HCT116 (cell line): ENCODE data around the gene PCNT. TPM values are rescaled to one million over a fixed set of nuclear protein-coding genes. Genes with fewer than 3 reads are reported as not detected.

ENCODE experiments used
- ATAC-seq: fragments of 200-7000 bp; cut with Tn5 transposase; 2 replicates; pipeline ENCODE4 v1.9.1; 2020; ENCODE audit warnings: mild to moderate bottlenecking, moderate library complexity
- BruUV-seq: library from RNA; stranded (reverse); fragments of 400-500 nt; replicated peaks from 2 replicates; lab custom pipeline; 2021; lab: Mats Ljungman, UMichigan
- CTCF ChIA-PET: fragments of 300-600 bp; sonication (Branson Sonifier 250); formaldehyde crosslinking; loops from one replicate; lab custom pipeline; 2021; ENCODE audit warnings: antibody characterized with exemption; lab: Charles Lee
- POLR2A ChIA-PET: fragments of 300-600, 350-600 bp; sonication (Branson Sonifier 250); formaldehyde crosslinking; loops from one replicate; lab custom pipeline; 2021; ENCODE audit warnings: antibody characterized with exemption; lab: Charles Lee
- RAD21 ChIA-PET, 2 experiments: fragments of 300-600 bp; sonication (Branson Sonifier 250); formaldehyde crosslinking; loops; one replicate each; lab custom pipeline; 2023; ENCODE audit warnings: low total read pairs in 2 of 2; ENCODE audit not compliant: uncharacterized antibody in 2 of 2, unreplicated experiment in 2 of 2, low non-redundant PET in 1 of 2; lab: Charles Lee
- DNase-seq: peaks from one replicate; pipeline ENCODE4 v3.0.0-alpha.2; 2010; ENCODE audit warnings: low read depth, low spot score
- H2AFZ ChIP-seq: fragments of 200-600 bp; shearing (Covaris generic), sonication (generic); 2 replicates; pipeline ENCODE4 v1.6.1; 2017; ENCODE audit warnings: low read depth, mixed run types, mixed read lengths, antibody characterized with exemption, low read length; ENCODE audit not compliant: poor library complexity, severe bottlenecking
- H3K27ac ChIP-seq: 2 replicates; pipeline ENCODE4 v1.5.1; 2012; ENCODE audit warnings: low read depth, low read length
- H3K27me3 ChIP-seq: fragments of 200-600 bp; sonication (generic); 2 replicates; pipeline ENCODE4 v1.6.1; 2016; ENCODE audit warnings: mixed run types, low read length, mixed read lengths; ENCODE audit not compliant: insufficient read depth
- H3K36me3 ChIP-seq, 2 experiments: fragments of 200-500 bp in 1 of 2; fragments of 200-600 bp in 1 of 2; sonication (Bioruptor generic) in 1 of 2; sonication (generic) in 1 of 2; 2 replicates each; pipeline versions ENCODE4 v1.5.1 to v1.6.1; 2014 to 2016; ENCODE audit warnings: low read length in 2 of 2, inconsistent platforms in 1 of 2, mixed read lengths in 1 of 2, mixed run types in 1 of 2; ENCODE audit not compliant: insufficient read depth in 2 of 2, control insufficient read depth in 1 of 2
- H3K4me1 ChIP-seq, 2 experiments: fragments of 200-600 bp in 1 of 2; sonication (generic) in 1 of 2; 2 replicates each; pipeline versions ENCODE4 v1.5.1 to v1.6.1; 2012 to 2017; ENCODE audit warnings: low read length in 2 of 2, inconsistent platforms in 1 of 2, mild to moderate bottlenecking in 1 of 2, mixed read lengths in 1 of 2, mixed run types in 1 of 2, moderate library complexity in 1 of 2; ENCODE audit not compliant: insufficient read depth in 2 of 2, control insufficient read depth in 1 of 2
- H3K4me2 ChIP-seq: fragments of 200-600 bp; sonication (generic); 2 replicates; pipeline ENCODE4 v1.6.1; 2017; ENCODE audit warnings: mixed run types, low read length, mixed read lengths
- H3K4me3 ChIP-seq, 2 experiments: fragments of 200-600 bp in 1 of 2; sonication (generic) in 1 of 2; replicated peaks in 1 of 2; 2 replicates each; pipeline ENCODE4 v1.5.1; 2011 to 2016; ENCODE audit warnings: low read length in 2 of 2, control low read depth in 1 of 2, low read depth in 1 of 2, mild to moderate bottlenecking in 1 of 2, mixed read lengths in 1 of 2, mixed run types in 1 of 2
- H3K79me2 ChIP-seq: fragments of 200-600 bp; sonication (generic); 2 replicates; pipeline ENCODE4 v1.6.1; 2017; ENCODE audit warnings: mild to moderate bottlenecking, mixed run types, low read length, moderate library complexity, mixed read lengths; ENCODE audit not compliant: insufficient read depth
- H3K9ac ChIP-seq: fragments of 200-600 bp; sonication (generic); 2 replicates; pipeline ENCODE4 v1.6.1; 2016; ENCODE audit warnings: low read length, mixed read lengths
- H3K9me2 ChIP-seq: fragments of 200-600 bp; sonication (generic), shearing (Covaris generic); 2 replicates; pipeline ENCODE4 v1.6.1; 2017; ENCODE audit warnings: mixed run types, mild to moderate bottlenecking, moderate library complexity; ENCODE audit not compliant: insufficient read depth
- H3K9me3 ChIP-seq, 2 experiments: fragments of 200-500 bp in 1 of 2; fragments of 200-600 bp in 1 of 2; sonication (Bioruptor generic) in 1 of 2; sonication (generic) in 1 of 2; 2 replicates each; pipeline ENCODE4 v1.6.1; 2014 to 2017; ENCODE audit warnings: low read length in 2 of 2, mixed read lengths in 2 of 2, inconsistent platforms in 1 of 2, low read depth in 1 of 2, mild to moderate bottlenecking in 1 of 2, mixed run types in 1 of 2, moderate library complexity in 1 of 2; ENCODE audit not compliant: control insufficient read depth in 1 of 2, insufficient read depth in 1 of 2
- H4K20me1 ChIP-seq: fragments of 200-600 bp; sonication (generic), shearing (Covaris generic); 2 replicates; pipeline ENCODE4 v1.6.1; 2017; ENCODE audit warnings: mixed run types, mild to moderate bottlenecking, moderate library complexity; ENCODE audit not compliant: insufficient read depth
- CBX3 ChIP-seq: IDR thresholded peaks from 2 replicates; pipeline ENCODE4 v1.6.1; 2012; ENCODE audit warnings: low read depth
- EZH2phosphoT487 ChIP-seq: fragments of 200-600 bp; IDR thresholded peaks from 2 replicates; pipeline ENCODE4 v1.6.1; 2018; ENCODE audit warnings: antibody characterized with exemption, borderline replicate concordance
- JUND ChIP-seq: IDR thresholded peaks from 2 replicates; pipeline ENCODE4 v1.6.1; 2012
- POLR2A ChIP-seq: IDR thresholded peaks from 2 replicates; pipeline ENCODE4 v1.7.0; 2011; ENCODE audit warnings: borderline replicate concordance; ENCODE audit not compliant: insufficient read depth, insufficient read length; ENCODE audit errors: extremely low read depth
- POLR2AphosphoS5 ChIP-seq: IDR thresholded peaks from 2 replicates; pipeline ENCODE4 v1.6.1; 2011; ENCODE audit warnings: mild to moderate bottlenecking, low read depth, low read length, moderate library complexity
- RAD21 ChIP-seq: IDR thresholded peaks from 2 replicates; pipeline ENCODE4 v1.6.1; 2012; ENCODE audit warnings: low read depth, mild to moderate bottlenecking
- SIN3A ChIP-seq: IDR thresholded peaks from 2 replicates; pipeline ENCODE4 v1.6.1; 2012; ENCODE audit warnings: low read depth
- ZFX ChIP-seq: fragments of 450-650 bp; IDR thresholded peaks from 2 replicates; pipeline ENCODE4 v1.6.1; 2017
- intact Hi-C: fragments of 100-400 bp; cut with micrococcal nuclease; formaldehyde crosslinking; loops from 2 replicates; pipeline ENCODE4 v1.10.0; 2022
- total RNA-seq: library from RNA; stranded (reverse); gene quantifications from one replicate; pipeline ENCODE4 v1.2.1, GENCODE V29; 2021; ENCODE audit not compliant: unreplicated experiment

Gene PCNT
- total RNA-seq, 1 experiment from 2014 or later = 43.6 TPM

- no peak for ATAC-seq
- H3K27me3 ChIP-seq = no peaks in the 10 kb centered on the region
- intact Hi-C loops = no loop called here
- ChIA-PET CTCF (no interaction called here), POLR2A (no interaction called here), RAD21 (no interaction called here)
- BruUV-seq = TSS peak; percentile 28
- H3K36me3 ChIP-seq = no peaks in the 10 kb centered on the region
- no peak overlapping the region for H3K4me3 ChIP-seq
- no peak overlapping the region for H3K4me2 ChIP-seq
- no peak overlapping the region for H3K27ac ChIP-seq
- H3K9me3 ChIP-seq = no peaks in the 10 kb centered on the region
- H3K79me2 ChIP-seq = peaks cover 21% of the 10 kb centered on the region
- H4K20me1 ChIP-seq = no peaks in the 10 kb centered on the region
- no peak overlapping the region for H2AFZ ChIP-seq
- TF ChIP-seq RAD21 (no peak), ZFX (no peak), POLR2A (no peak), CBX3 (no peak), JUND (no peak)
- no peaks in the 10 kb centered on the region for H3K9me2 ChIP-seq
- no peak overlapping the region for H3K9ac ChIP-seq
- H3K4me1 ChIP-seq = no peaks in the 10 kb centered on the region
- no peak for DNase-seq
Measured at GRCh38 chr21:46486481-46487126, 162.6 kb downstream of the PCNT start.

- H4K20me1 ChIP-seq = no peaks in the 10 kb centered on the region
- no peak overlapping the region for H3K9ac ChIP-seq
- intact Hi-C loops = no loop called here
- H3K79me2 ChIP-seq = peaks cover 2% of the 10 kb centered on the region; the same call in 1 of the 2 replicates
- no peak overlapping the region for H3K27ac ChIP-seq
- ChIA-PET CTCF (no interaction called here), RAD21 (no interaction called here), POLR2A (no interaction called here)
- H3K4me3 ChIP-seq = no peak overlapping the region
- H3K9me2 ChIP-seq = no peaks in the 10 kb centered on the region
- ATAC-seq (no peak), DNase-seq (no peak)
- H3K27me3 ChIP-seq = no peaks in the 10 kb centered on the region
- TF ChIP-seq SIN3A (no peak), POLR2AphosphoS5 (no peak), EZH2phosphoT487 (no peak), RAD21 (no peak)
- no TSS peak for BruUV-seq
- H3K4me1 ChIP-seq = no peaks in the 10 kb centered on the region
- H3K4me2 ChIP-seq = no peak overlapping the region
- H3K9me3 ChIP-seq = no peaks in the 10 kb centered on the region
- H3K36me3 ChIP-seq = peaks cover 0 to 4% of the 10 kb centered on the region in 2 experiments; a peak in 1 of 4 replicates
- H2AFZ ChIP-seq = no peak overlapping the region
Measured at GRCh38 chr21:46489162-46489663, 165.3 kb downstream of the PCNT start.
